Measurements from ENCODE around the gene CD248. TPM values are rescaled to one million over a fixed set of nuclear protein-coding genes. Genes with fewer than 3 reads are reported as not detected.
A peak's percentile ranks its signal among the peaks of the same experiment; 100 is the strongest.

The CD248 gene
- total RNA-seq, 1 donor from 2014 or later: 0.91 TPM

- ATAC-seq: peak; percentile 44
- DNase-seq (ENCODE audit: low spot score): no peak
These were observed 27.1 kb downstream of the CD248 start for GRCh38 chr11:66289548-66290329.

- DNase-seq (ENCODE audit: low spot score) (peak; percentile 99), ATAC-seq (peak; percentile 87)
These were observed 27.9 kb downstream of the CD248 start, which contains the start of gene YIF1A for GRCh38 chr11:66288671-66289547. TSS of gene YIF1A (minus strand) at chr11:66289143. CDS start at chr11:66288985, 158 bp downstream.

- ATAC-seq (peak; percentile 21), DNase-seq (ENCODE audit: low spot score) (no peak)
These were observed 28.8 kb downstream of the CD248 start for GRCh38 chr11:66287889-66288670.

- DNase-seq (ENCODE audit: low spot score): no peak
- no peak for ATAC-seq
These were observed 29.5 kb downstream of the CD248 start for GRCh38 chr11:66287211-66287888.

GRCh38 chr11:66286699-66287098 is 30.1 kb downstream of the CD248 start:
- no peak for DNase-seq (ENCODE audit: low spot score)
- no peak for ATAC-seq

- no peak for DNase-seq (ENCODE audit: low spot score)
- ATAC-seq: no peak
These were observed 31.4 kb downstream of the CD248 start for GRCh38 chr11:66285250-66285947.

GRCh38 chr11:66284526-66285078 is 32.2 kb downstream of the CD248 start:
- DNase-seq (ENCODE audit: low spot score) (no peak), ATAC-seq (no peak)

- ATAC-seq (no peak), DNase-seq (ENCODE audit: low spot score) (no peak)
These were observed 33.3 kb downstream of the CD248 start for GRCh38 chr11:66283461-66284105.

GRCh38 chr11:66282468-66283455 is 34.1 kb downstream of the CD248 start:
- DNase-seq (ENCODE audit: low spot score) (peak; percentile 99), ATAC-seq (peak; percentile 89)

- no peak for ATAC-seq
- no peak for DNase-seq (ENCODE audit: low spot score)
These were observed 34.9 kb downstream of the CD248 start for GRCh38 chr11:66281776-66282467.

GRCh38 chr11:66281001-66281400 is 35.8 kb downstream of the CD248 start:
- ATAC-seq: no peak
- no peak for DNase-seq (ENCODE audit: low spot score)

GRCh38 chr11:66280428-66280827 is 36.4 kb downstream of the CD248 start:
- ATAC-seq (no peak), DNase-seq (ENCODE audit: low spot score) (no peak)

- DNase-seq (ENCODE audit: low spot score) (no peak), ATAC-seq (no peak)
These were observed 37.6 kb downstream of the CD248 start for GRCh38 chr11:66279092-66279734.

- DNase-seq (ENCODE audit: low spot score): no peak
- ATAC-seq: no peak
These were observed 38.3 kb downstream of the CD248 start for GRCh38 chr11:66278363-66279091.

- DNase-seq (ENCODE audit: low spot score) (peak; percentile 65), ATAC-seq (peak; percentile 68)
These were observed 39.1 kb downstream of the CD248 start, which contains the start of gene CNIH2 for GRCh38 chr11:66277471-66278362. TSS of gene CNIH2 (plus strand) at chr11:66278175. CDS start at chr11:66278457, 282 bp downstream.

Measured in left lobe of liver (tissue), 2 donors.